GM23248 (cell line): Measurements from ENCODE around the gene EBP.

Experiments used
- EZH2 ChIP-seq: fragments of 200-600 bp; sonication (generic); IDR thresholded peaks from 2 replicates; pipeline ENCODE4 v1.6.1; 2018; ENCODE audit warnings: antibody characterized with exemption, mild to moderate bottlenecking; ENCODE audit not compliant: insufficient read depth, poor library complexity, severe bottlenecking
- EZH2phosphoT487 ChIP-seq: fragments of 200-600 bp; sonication (generic); IDR thresholded peaks from 2 replicates; pipeline ENCODE4 v1.6.1; 2018; ENCODE audit warnings: antibody characterized with exemption, moderate library complexity, mild to moderate bottlenecking, low read depth; ENCODE audit not compliant: insufficient read depth

GRCh38 chrX:48509245-48509590, 12.4 kb upstream of the EBP start:
- no peak for TF ChIP-seq EZH2
- no peak for TF ChIP-seq EZH2phosphoT487
